Uterus (tissue), 2 donors: ENCODE results near the gene AGPAT2.

Source experiments
- CTCF ChIP-seq, 4 experiments: fragments of 200-600 bp in 2 of 4; fragments of 450-650 bp in 2 of 4; sonication (generic) in 2 of 4; IDR thresholded peaks; one replicate each; pipeline ENCODE4 v1.5.1; 2016 to 2019; ENCODE audit warnings: antibody characterized with exemption in 4 of 4, mild to moderate bottlenecking in 2 of 4, moderate library complexity in 1 of 4
- POLR2A ChIP-seq, 2 donors: fragments of 450-650 bp; IDR thresholded peaks; one replicate each; pipeline ENCODE4 v1.6.1; 2016; ENCODE audit warnings: antibody characterized with exemption in 2 of 2, mild to moderate bottlenecking in 1 of 2, moderate library complexity in 1 of 2

GRCh38 chr9:136678034-136678433 lies 9.2 kb downstream of the AGPAT2 start:
- TF ChIP-seq CTCF (IDR thresholded peaks at IDR 0.05) (no peak), POLR2A (IDR thresholded peaks at IDR 0.05) (no peak)
